GM12878 (cell line): ENCODE data around the gene CLCNKA. TPM values are rescaled to one million over a fixed set of nuclear protein-coding genes. Genes with fewer than 3 reads are reported as not detected.

Experiments used
- ATAC-seq: fragments of 200-7000 bp; cut with Tn5 transposase; 3 replicates; pipeline ENCODE4 v1.9.1; 2020; ENCODE audit warnings: mild to moderate bottlenecking, moderate library complexity
- BruUV-seq: library from RNA; stranded (reverse); fragments of 400-500 nt; replicated peaks from 2 replicates; lab custom pipeline; 2021; lab: Mats Ljungman, UMichigan
- CTCF ChIA-PET: fragments of 300-600 bp; sonication (Branson Sonifier 250); formaldehyde crosslinking; extraction: SDS; loops from one replicate; lab custom pipeline; 2021; ENCODE audit warnings: inconsistent platforms; lab: Yijun Ruan, JAX
- POLR2A ChIA-PET: fragments of 350-600 bp; formaldehyde crosslinking; extraction: SDS; loops from one replicate; lab custom pipeline; 2021; ENCODE audit warnings: inconsistent platforms; lab: Charles Lee
- RAD21 ChIA-PET: fragments of 300-600 bp; sonication (Branson Sonifier 250); formaldehyde crosslinking; loops from one replicate; lab custom pipeline; 2023; ENCODE audit warnings: antibody characterized with exemption; ENCODE audit not compliant: unreplicated experiment; lab: Charles Lee
- SMC1A ChIA-PET: fragments of 300-600 bp; sonication (Branson Sonifier 250); formaldehyde crosslinking; loops from one replicate; lab custom pipeline; 2023; ENCODE audit not compliant: unreplicated experiment, uncharacterized antibody; lab: Charles Lee
- DNase-seq: peaks from one replicate; pipeline ENCODE4 v3.0.0-alpha.2; 2011; ENCODE audit warnings: low read depth, low spot score
- FAIRE-seq: peaks from 3 replicates; lab custom pipeline; 2011; peaks lifted over from hg19 to GRCh38; lab: Jason Lieb, UNC
- H2AFZ ChIP-seq: 2 replicates; pipeline ENCODE4 v1.6.0; 2011; ENCODE audit warnings: low read depth, low read length, control low read depth; ENCODE audit not compliant: control insufficient read depth
- H3K27ac ChIP-seq: 2 replicates; pipeline ENCODE4 v1.5.1; 2011; ENCODE audit warnings: control low read depth; ENCODE audit not compliant: control insufficient read depth, insufficient read depth
- H3K27me3 ChIP-seq, 2 experiments: replicated peaks in 1 of 2; 2 replicates each; pipeline versions ENCODE4 v1.6.0 to v1.6.1; 2011; ENCODE audit warnings: low read length in 1 of 2; ENCODE audit not compliant: control insufficient read depth in 2 of 2, insufficient read depth in 2 of 2
- H3K36me3 ChIP-seq, 2 experiments: 2 replicates each; pipeline ENCODE4 v1.5.1; 2011; ENCODE audit warnings: low read length in 1 of 2; ENCODE audit not compliant: control insufficient read depth in 2 of 2, insufficient read depth in 2 of 2
- H3K4me1 ChIP-seq: 2 replicates; pipeline ENCODE4 v1.6.1; 2011; ENCODE audit warnings: mild to moderate bottlenecking, low read length, moderate library complexity, mixed read lengths; ENCODE audit not compliant: control insufficient read depth, insufficient read depth
- H3K4me2 ChIP-seq: 2 replicates; pipeline ENCODE4 v1.6.0; 2011; ENCODE audit warnings: control low read depth; ENCODE audit not compliant: control insufficient read depth, insufficient read depth
- H3K4me3 ChIP-seq: fragments of 200-600 bp; sonication (generic); 2 replicates; pipeline ENCODE4 v1.5.1; 2016
- H3K79me2 ChIP-seq: 2 replicates; pipeline ENCODE4 v1.6.0; 2011; ENCODE audit warnings: low read length; ENCODE audit not compliant: control insufficient read depth, insufficient read depth
- H3K9ac ChIP-seq: 2 replicates; pipeline ENCODE4 v1.8.0; 2011; ENCODE audit warnings: low read length, control low read depth, mixed read lengths; ENCODE audit not compliant: control insufficient read depth, insufficient read depth
- H3K9me3 ChIP-seq: replicated peaks from 3 replicates; pipeline ENCODE4 v1.5.1; 2011; ENCODE audit warnings: mild to moderate bottlenecking, low read length; ENCODE audit not compliant: control insufficient read depth, insufficient read depth
- H4K20me1 ChIP-seq: 2 replicates; pipeline ENCODE4 v1.6.0; 2011; ENCODE audit not compliant: control insufficient read depth, insufficient read depth
- BHLHE40 ChIP-seq, 2 experiments: fragments of 450-650 bp in 1 of 2; IDR thresholded peaks; 2 replicates each; pipeline ENCODE4 v1.6.1; 2011 to 2017; ENCODE audit warnings: low read depth in 2 of 2, borderline replicate concordance in 1 of 2, improper control_type of control experiment in 1 of 2, low read length in 1 of 2, mild to moderate bottlenecking in 1 of 2
- FOXK2 ChIP-seq: fragments of 450-650 bp; IDR thresholded peaks from 2 replicates; pipeline ENCODE4 v1.6.1; 2017; ENCODE audit warnings: mild to moderate bottlenecking, moderate library complexity
- MEF2A ChIP-seq: IDR thresholded peaks from 2 replicates; pipeline ENCODE4 v1.6.1; 2011; ENCODE audit warnings: low read depth, mild to moderate bottlenecking, low read length, moderate library complexity; ENCODE audit not compliant: insufficient read depth
- MTA2 ChIP-seq: fragments of 450-650 bp; IDR thresholded peaks from 2 replicates; pipeline ENCODE4 v1.6.1; 2016; ENCODE audit warnings: low read depth, mild to moderate bottlenecking, moderate library complexity
- PML ChIP-seq: IDR thresholded peaks from 2 replicates; pipeline ENCODE4 v1.6.1; 2012; ENCODE audit warnings: low read length, inconsistent platforms
- SIN3A ChIP-seq: IDR thresholded peaks from 2 replicates; pipeline ENCODE4 v1.6.1; 2012; ENCODE audit warnings: low read depth, low read length, improper control_type of control experiment
- whole genome bisulfite sequencing: methylation state at CpG from one replicate; pipeline ENCODE4 v1.1.6; 2016; ENCODE audit warnings: low lambda C conversion rate; ENCODE audit not compliant: insufficient replicate concordance, insufficient coverage; ENCODE audit errors: missing lambda C conversion rate; 5-methylcytosine and 5-hydroxymethylcytosine counted together
- in situ Hi-C: fragments of 300-500 bp; cut with MboI; formaldehyde crosslinking; loops from 9 replicates; pipeline ENCODE4 v1.14.3; 2018; ENCODE audit warnings: mixed read lengths
- intact Hi-C: fragments of 100-400 bp; cut with micrococcal nuclease; formaldehyde crosslinking; loops from one replicate; pipeline ENCODE4 v1.14.2; 2022; ENCODE audit not compliant: unreplicated experiment
- polyA plus RNA-seq, 11 experiments: library from polyadenylated mRNA; depleted of rRNA in 4 of 11; unstranded in 6 of 11; stranded (reverse) in 5 of 11; fragments of >200 nt; fragmentation: Nextera tagmentation in 4 of 11; fragmentation: Illumina TruSeq in 1 of 11; extraction: Ambion mirVana in 4 of 11; extraction: Trizol in 1 of 11; gene quantifications; 1 replicate in 1 of 11; 2 replicates in 10 of 11; pipeline versions ENCODE4 v1.2.1 to v1.2.3, GENCODE V29; 2011 to 2016; ENCODE audit warnings: inconsistent platforms in 2 of 11, missing spikeins in 2 of 11, low read depth in 1 of 11
- total RNA-seq, 4 experiments: library from RNA; depleted of rRNA in 3 of 4; stranded (reverse); fragments of >200 nt in 3 of 4; fragmentation: Illumina TruSeq in 1 of 4; extraction: Trizol in 1 of 4; gene quantifications; 2 replicates each; pipeline versions ENCODE4 v1.2.1 to v1.2.3, GENCODE V29; 2013 to 2021

CLCNKA gene
- total and polyA plus RNA-seq, 10 of the 15 experiments (the other 5 are each of a cell fraction or from before 2014, with no cell fraction given): 0.02 to 0.15 (median 0.08) TPM; not detected in 6

GRCh38 chr1:16072616-16073484 lies 51.0 kb downstream of the CLCNKA start:
- BruUV-seq: no TSS peak
- H3K36me3 ChIP-seq: no peaks in the 10 kb centered on the region
- POLR2A ChIA-PET: interaction anchor here (0.5 to 1.1 kb wide), 2 partner anchors 294 to 366 kb away, joined by 3 read pairs; partner anchors contain the start of gene SZRD1
- peaks cover 1 to 3% of the 10 kb centered on the region in 2 experiments; a peak in 2 of 4 replicates for H3K27me3 ChIP-seq
- H3K4me1 ChIP-seq: no peaks in the 10 kb centered on the region
- no peak for ATAC-seq
- no peak overlapping the region for H3K4me3 ChIP-seq
- H3K9ac ChIP-seq: no peak overlapping the region
- H3K4me2 ChIP-seq: peak overlapping the region; percentile 60; the same call in 1 of the 2 replicates
- CTCF ChIA-PET: interaction anchor here (0.6 to 1.5 kb wide), 6 partner anchors 108 to 422 kb away, joined by 3 to 4 read pairs (median 4); no protein-coding TSS in a partner anchor
- in situ Hi-C loops: no loop called here
- no peaks in the 10 kb centered on the region for H3K9me3 ChIP-seq
- no peak for FAIRE-seq
- RAD21 ChIA-PET: interaction anchor here (0.6 kb wide), 1 partner anchor 165 kb away, joined by 3 read pairs; no protein-coding TSS in a partner anchor
- no peaks in the 10 kb centered on the region for H4K20me1 ChIP-seq
- H3K27ac ChIP-seq: no peak overlapping the region
- no peak for TF ChIP-seq MTA2
- no peak for TF ChIP-seq SIN3A
- no peak for TF ChIP-seq PML
- TF ChIP-seq FOXK2: no peak
- TF ChIP-seq BHLHE40 (IDR thresholded peaks at IDR 0.05; ENCODE audit: borderline replicate concordance in 1 of 2, low read depth in 2 of 2, low read length in 1 of 2): peak; percentile 35 to 84; a peak in 3 of 4 replicates
- no peak for TF ChIP-seq MEF2A
- WGBS: 0% methylated on average over 18 of the region's 49 CpGs
- SMC1A ChIA-PET: no interaction called here
- H2AFZ ChIP-seq: no peak overlapping the region
- H3K79me2 ChIP-seq: no peaks in the 10 kb centered on the region
- intact Hi-C loops: no loop called here
- no peak for DNase-seq
